D341Med (cell line): Measurements from ENCODE around the gene CKLF.
"Not testable (repeated sequence)": the region's sequence is repeated elsewhere in the genome, so short reads cannot be mapped to it uniquely, and the experiment has no call there.

Source experiments
- DNase-seq: peaks from one replicate; pipeline ENCODE4 v3.0.0; 2012; ENCODE audit warnings: low spot score

CKLF gene

GRCh38 chr16:66543541-66543940, 8.8 kb upstream of the CKLF start:
- no peak for DNase-seq

- DNase-seq, result no peak
These were observed 8.2 kb upstream of the CKLF start for GRCh38 chr16:66544016-66544757.

GRCh38 chr16:66547101-66547989, 5.0 kb upstream of the CKLF start:
- DNase-seq, result no peak

GRCh38 chr16:66548068-66548467, 4.3 kb upstream of the CKLF start:
- DNase-seq, result no peak

GRCh38 chr16:66548868-66549267, 3.5 kb upstream of the CKLF start:
- DNase-seq, result no peak

DNA sequence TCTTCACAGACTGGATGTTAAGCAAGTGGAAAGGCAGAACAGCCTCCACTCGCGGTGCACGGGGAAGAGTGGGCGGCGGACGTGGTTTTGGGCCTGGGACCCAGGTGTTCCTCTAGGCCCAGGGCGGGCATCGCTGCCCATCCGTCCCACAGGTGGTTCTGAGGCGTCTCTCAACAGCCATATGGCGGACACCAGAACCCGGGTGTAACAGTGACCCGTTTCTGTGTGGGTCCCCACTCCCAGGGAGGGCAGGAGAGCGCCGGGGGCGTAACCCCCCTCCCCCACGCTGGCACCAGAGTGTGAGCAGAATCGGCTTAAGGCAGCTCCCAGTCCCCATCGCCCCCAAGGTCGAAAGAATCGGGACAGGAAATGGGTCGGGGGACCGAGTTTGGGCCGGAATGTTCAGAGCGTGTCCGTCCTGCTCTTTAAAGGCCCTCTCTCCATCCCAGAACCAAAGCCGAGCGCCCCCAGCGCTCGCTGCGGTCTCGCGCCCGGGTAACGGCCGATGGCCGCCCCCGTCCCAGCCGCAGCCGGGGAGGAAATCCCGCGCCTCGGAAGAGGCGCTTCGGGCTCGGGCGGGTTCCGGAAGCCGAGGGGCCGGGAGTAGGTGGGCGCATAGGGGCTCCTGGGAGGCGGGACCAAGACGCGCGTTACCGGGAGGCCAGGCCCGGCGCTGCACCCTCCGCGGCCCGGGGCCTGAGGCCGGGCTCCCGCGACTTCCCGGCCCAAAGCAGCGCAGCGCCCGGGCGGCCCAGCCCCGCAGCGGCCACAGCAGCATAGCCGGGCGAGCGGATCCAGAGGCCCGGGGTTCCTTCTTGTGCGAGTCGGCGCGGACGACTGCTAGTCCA, 2.9 kb upstream of the CKLF start, which contains the start of gene TK2:
TK2 (minus strand) TSS at position 839 of the 848 bp plus-strand sequence; CDS start at position 778, 61 bp downstream.
- DNase-seq, result peak; percentile 75

DNA sequence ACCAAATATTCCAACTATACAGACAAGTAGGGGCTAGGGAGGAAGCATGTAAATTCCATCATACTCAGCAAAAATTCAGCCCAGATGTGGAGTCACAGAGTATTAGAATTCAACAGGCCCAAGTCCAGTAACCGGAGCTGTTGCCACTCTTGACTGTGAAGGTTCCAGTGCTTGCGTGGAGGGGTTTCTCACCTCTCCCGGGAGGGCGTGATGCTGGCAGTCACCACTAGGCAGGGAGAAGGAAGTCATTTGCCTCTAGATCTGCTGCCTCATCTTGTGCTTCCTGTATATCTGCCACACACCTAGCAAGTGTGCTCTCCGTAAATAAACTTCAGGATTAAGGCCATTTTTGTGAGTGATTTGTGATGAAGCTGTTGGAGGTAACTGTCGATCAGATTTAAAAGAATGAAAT, 1.0 kb upstream of the CKLF start:
- peak; percentile 58 for DNase-seq

- DNase-seq, result no peak
These were observed 539 bp upstream of the CKLF start for GRCh38 chr16:66551788-66552285.

DNA sequence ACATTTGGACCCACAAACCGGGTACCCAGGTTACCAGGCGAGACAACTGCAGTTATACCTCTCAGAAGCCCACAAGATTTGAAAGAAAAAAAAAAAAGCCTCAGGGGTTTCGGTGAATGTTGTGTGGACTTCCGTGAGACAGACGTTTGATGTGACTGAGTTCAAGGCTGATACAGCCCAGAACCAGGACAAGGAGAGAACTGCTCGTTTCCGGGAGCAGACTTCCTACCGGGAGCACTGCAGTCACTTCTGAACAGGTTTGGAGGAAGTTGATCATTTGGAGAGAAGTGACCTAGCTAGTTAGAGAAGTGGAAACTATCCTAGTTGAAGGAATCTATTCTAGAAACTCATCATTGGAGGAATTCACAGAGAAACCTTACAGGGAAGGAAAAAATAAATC, 847 bp downstream of the CKLF start:
- DNase-seq, result no peak

GRCh38 chr16:66554021-66554420, 1.6 kb downstream of the CKLF start:
- DNase-seq, result no peak

- DNase-seq, result no peak
These were observed 2.1 kb downstream of the CKLF start for GRCh38 chr16:66554495-66554894.

- no peak for DNase-seq
These were observed 7.7 kb downstream of the CKLF start for GRCh38 chr16:66560107-66560506.

DNA sequence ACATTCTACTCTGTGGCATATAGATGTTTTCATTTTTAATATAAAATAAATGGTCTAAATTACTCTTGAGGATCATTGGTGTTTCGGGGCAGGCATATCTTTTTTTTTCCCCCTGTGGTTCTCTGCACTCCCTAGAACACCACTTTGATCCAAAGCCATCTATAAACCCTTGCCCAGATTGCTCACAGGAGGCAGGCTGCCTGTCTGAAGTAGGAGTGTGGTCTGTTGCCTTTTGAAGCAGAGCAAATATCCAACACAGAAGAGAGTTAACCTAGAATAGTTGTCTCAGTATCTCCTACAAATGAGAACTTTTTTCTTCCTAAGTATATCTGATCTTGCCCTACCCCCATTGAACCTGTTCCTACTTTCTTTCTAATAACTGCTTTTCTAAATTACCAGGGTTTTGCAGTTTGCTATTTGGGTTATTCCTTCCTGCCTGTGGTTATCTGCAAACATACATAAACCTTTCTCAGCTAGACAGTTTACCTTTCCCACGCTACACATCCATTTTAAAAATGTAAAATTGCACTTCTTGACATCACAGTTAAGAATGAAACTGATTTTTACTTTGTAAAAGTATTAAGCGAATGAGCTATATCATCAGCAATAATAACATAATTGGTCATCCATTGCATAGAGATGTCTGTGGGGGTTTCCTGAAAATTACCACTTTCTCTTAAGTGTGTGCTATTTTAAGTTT, 9.2 kb downstream of the CKLF start:
- DNase-seq, result no peak

DNA sequence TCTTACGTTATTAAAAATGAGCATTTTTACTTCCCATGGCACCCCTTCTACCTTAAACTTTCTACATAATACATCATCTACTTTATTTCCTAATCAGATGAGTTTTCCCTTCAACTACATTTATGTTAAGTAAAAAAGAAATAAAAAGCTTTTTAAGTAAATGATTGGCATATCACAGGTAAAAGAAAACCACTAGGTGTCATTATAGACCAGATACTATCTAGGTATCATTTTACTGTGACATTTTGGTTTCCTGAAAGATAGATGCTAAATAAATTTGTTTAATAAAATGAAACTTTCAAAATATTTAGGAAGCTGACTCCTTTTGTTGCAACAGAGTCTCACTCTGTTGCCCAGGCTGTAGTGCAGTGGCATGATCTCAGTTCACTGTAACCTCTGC, 10.0 kb downstream of the CKLF start:
- DNase-seq, result no peak

DNA sequence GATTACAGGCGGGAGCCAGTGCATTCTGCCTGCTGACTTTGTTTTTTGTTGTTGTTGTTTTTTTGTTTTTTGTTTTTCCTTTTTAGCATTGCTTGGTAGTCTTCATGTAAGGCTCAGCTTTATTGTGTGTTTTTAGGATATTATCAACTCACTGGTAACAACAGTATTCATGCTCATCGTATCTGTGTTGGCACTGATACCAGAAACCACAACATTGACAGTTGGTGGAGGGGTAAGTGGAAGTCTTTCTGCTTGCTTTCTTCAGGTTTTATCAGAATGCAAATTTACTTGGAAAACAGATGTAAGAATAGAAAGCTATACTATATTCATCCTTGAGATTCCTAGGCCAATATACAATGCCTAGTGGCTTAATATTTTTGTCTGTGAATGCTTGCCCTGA, 10.6 kb downstream of the CKLF start:
- no peak for DNase-seq

DNA sequence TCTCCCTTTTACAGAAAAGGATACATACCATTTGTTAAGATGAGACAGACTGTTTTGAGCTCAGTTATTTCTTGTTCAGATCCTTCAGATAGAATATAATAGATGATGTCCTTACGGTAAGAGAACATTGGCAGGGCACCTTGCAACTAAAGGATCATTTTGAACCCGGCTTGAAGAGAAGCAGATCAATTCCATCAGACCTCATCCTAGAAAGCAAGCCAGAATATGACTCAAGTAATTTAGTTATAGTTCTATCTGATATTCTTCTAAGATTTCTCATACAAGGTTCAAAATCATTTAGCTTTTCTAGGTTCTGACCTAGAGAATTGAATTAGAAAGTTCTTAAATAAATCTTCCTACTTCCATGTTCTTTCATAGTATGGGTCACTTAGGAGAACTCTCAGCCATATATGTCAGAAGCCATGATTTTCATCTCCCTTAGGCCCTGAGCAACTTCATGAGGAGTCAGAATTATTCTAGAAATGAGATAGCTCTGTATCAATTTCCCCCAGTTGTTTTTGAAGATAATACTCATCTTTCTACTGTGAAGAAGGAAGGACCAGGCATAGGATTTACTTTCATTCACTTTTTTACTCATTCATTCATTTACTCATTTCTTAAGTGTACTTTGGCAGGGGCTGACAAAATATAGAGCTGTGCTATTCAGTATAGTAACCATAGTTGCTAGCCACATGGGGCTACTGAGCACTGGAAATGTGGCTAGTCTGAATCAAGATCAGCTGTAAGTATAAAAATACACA, 11.4 kb downstream of the CKLF start:
- no peak for DNase-seq

DNA sequence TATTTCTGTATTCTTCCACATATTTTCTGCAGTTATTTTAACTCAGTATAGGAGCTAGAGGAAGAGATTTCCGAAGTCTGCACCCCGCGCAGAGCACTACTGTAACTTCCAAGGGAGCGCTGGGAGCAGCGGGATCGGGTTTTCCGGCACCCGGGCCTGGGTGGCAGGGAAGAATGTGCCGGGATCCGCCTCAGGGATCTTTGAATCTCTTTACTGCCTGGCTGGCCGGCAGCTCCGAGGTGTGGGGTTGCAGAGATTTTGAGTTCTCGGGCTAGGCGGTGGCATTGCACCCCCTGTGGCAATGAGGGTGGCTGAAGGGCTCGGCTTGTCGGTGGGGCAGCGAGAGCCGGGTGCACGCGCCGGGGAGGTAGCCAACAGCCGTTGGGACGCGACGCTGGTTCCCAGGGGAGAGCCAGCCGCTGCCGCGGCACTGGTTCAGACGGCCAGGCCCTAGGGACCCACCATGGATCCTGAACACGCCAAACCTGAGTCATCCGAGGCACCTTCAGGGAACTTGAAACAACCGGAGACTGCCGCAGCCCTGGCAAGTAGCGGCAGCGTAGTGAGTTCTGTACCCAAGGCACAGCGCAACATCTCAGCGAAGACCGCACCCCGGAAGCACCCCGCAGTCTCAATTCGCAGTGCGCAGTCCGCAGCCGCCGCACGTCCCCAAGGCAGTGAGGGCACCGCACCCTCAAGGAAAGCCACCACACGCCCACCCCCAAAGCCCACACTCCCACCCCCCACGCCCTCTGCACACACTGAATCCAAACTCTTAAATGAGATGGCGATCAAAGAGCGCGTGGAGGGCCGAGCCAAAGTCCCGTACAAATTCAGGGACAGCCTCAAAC, 13.9 kb downstream of the CKLF start, which contains the start of gene CMTM1:
CMTM1 (plus strand) TSS at position 389 of the 851 bp plus-strand sequence; CDS start at position 464, 75 bp downstream.
- no peak for DNase-seq

DNA sequence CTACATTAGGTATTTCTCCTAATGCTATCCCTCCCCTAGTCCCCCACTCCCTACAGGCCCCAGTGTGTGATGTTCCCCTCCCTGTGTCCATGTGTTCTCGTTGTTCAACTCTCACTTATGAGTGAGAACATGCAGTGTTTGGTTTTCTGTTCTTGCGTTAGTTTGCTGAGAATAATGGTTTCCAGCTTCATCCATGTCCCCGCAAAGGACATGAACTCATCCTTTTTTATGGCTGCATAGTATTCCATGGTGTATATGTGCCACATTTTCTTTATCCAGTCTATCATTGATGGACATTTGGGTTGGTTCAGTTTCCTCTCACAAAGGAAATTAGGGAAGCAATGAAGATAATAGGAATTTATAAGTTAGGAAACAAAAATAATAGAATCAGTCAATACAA, 14.9 kb downstream of the CKLF start:
- DNase-seq, result not testable (repeated sequence)

DNA sequence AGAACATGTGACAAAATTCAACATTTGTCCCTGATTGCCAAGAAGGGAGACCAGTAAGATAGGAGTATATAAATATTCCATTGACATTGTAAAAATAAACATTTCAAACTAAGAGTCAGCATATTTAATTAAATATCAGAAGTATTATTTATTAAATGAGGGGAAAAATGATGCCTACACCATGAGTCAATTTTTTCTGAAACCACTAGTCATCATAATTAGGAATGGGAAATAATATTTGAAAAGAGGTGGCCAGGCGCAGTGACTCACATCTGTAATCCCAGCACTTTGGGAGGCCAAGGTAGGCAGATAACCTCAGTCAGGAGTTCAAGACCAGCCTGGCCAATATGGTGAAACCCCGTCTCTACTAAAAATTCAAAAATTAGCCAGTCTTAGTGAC, 16.0 kb downstream of the CKLF start:
- DNase-seq, result no peak

DNA sequence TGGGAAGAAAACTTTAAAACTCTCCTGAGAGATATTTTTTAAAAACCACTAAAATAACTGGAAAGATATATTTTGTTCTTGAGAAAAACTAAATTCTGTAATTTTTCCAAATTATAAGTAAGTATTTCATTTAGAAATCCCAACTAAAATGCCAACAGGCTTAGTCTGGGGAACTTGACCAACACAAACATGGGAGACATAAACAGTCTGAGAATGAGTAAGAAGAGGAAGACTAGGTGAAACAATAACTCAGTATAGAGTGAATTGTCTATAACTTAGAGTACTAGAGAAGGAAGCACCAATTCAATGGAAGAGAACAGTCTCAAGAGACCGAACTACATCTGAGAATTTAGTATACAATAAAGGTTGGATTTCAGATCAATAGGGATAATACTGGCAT, 16.8 kb downstream of the CKLF start:
- no peak for DNase-seq
